HG03097 (cell line): ENCODE measurements around the gene TRAPPC12.

ENCODE experiments used
- ATAC-seq: cut with Tn5 transposase; IDR thresholded peaks from one replicate; pipeline ENCODE4 v1.9.1; 2021; ENCODE audit not compliant: unreplicated experiment, low FRiP score

TRAPPC12 gene

DNA sequence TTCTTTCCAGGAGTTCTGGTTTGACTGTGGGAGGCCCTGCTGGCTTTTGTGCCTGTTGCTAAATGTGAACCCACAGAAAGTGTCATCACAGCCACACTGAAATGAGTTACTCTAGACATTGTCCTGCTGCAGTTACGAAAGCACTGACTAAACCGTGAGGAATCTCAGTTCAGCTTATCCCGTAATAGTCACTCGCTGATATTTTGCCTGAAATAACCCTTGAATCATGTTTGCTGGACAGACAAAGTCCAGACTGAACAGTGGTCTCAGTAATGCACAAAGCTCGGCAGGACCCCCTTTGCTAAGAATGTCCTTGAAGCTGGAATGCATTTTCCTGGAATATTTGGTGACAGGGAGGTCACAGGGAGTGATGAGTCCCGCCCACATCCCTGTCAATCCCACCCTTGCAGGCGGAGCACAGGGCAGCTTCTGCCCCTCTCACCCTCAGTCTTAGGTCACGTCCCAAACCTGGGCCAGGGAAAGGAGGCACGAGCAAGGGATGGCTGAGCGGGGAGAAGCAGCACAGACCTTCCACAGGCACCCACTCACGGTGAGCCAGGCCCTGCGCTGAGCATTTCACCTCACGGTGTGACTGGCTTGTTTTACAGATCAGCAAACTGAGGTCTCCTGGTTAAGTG, 86.5 kb downstream of the TRAPPC12 start:
- ATAC-seq = no peak

DNA sequence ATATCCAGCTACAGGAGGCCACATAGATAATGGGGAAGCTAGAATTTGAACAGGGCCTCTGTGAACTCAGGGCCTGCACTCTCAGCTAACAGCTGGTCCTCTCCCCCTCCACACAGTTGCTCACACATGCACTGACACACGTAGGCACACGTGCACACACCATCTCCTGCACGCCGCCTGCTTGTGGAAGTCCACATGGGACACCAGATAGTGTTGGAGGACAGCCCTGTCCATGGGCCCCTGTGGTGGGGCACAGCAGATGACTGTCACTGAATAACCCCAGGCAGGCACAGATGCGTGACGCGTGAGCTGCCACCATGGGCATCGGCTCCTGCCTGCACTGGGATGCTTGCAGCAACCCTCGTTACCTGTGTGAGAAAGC, 87.0 kb downstream of the TRAPPC12 start:
- no peak for ATAC-seq

DNA sequence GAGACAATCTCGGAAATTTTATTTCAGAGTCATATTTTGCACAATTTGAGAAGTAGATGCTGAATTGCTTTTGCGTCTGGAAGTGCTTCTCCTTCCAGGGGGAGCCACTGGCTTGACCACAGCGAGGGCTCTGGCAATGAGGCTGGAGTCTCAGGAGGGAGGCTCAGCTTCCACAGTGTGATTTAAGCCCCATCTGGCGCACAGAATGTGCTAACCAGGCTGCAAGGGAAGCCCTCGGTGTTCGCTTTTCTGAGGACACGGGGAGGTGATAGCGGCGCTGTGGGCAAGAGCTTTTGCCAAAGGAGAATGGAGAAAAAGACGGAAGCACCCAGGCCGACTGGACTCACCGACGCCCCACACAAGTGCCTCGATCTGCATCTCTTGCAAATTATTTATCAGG, 87.5 kb downstream of the TRAPPC12 start:
- no peak for ATAC-seq

- no peak for ATAC-seq
Measured at GRCh38 chr2:3467654-3468053, 88.2 kb downstream of the TRAPPC12 start.

DNA sequence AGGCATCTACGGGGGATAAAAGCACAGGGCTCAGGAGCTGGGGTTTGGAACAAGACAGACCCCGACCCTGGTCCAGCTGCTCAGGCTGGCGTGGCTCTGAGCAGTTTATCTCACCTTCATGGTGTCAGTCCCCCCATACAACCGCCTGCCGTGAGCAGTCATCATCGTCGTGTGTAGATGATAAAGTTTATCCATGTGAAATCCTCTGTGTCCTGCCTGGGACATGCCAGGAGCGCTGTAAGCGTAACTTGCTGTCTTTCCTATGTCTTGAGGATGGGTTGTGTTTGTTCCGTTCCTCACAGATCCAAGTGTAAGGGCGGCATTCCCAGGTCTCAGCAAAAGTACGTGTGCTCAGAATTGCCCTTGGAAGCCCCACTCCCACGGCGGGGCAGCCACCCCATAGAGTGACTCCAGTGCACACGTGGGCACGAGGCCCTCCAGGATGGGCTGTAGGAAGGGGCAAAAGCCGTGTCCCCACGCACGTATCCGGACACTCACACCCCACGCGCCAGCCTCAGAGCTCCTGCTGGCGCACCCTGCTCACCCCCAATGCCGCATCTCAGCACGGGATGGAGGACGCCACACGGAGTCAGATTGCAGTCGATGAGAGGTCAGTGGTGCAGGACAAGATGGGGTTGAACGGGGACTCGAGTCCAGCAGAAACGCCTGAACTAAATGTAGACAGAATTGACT, 88.9 kb downstream of the TRAPPC12 start:
- no peak for ATAC-seq

- no peak for ATAC-seq
Measured at GRCh38 chr2:3469486-3469885, 90.0 kb downstream of the TRAPPC12 start.

DNA sequence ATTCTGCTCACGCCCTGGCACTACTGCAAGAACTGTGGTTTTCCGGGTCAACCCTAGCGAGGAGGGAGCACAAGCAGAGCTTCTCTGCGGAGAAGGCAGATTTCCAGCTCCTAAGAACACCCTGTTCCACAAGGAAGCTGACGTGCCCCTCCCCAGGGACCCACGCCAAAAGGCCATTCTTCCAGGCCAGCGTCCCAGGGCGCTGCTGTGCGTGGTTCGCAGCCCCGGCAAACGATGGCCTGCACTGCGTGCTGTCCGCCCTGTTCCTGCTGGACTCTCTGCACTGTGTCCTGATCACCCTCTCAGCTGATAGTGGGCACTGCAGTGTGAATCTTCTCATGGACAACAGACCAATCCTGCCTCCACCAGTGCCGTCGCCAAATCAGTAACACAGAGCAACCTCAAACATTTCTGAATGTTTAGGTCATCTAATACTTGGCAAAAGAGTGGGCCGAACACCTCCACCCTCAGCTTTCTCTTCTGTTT, 90.7 kb downstream of the TRAPPC12 start:
- no peak for ATAC-seq

GRCh38 chr2:3470856-3471737, 91.6 kb downstream of the TRAPPC12 start:
- ATAC-seq = no peak

GRCh38 chr2:3472296-3472695, 92.8 kb downstream of the TRAPPC12 start:
- ATAC-seq = no peak

DNA sequence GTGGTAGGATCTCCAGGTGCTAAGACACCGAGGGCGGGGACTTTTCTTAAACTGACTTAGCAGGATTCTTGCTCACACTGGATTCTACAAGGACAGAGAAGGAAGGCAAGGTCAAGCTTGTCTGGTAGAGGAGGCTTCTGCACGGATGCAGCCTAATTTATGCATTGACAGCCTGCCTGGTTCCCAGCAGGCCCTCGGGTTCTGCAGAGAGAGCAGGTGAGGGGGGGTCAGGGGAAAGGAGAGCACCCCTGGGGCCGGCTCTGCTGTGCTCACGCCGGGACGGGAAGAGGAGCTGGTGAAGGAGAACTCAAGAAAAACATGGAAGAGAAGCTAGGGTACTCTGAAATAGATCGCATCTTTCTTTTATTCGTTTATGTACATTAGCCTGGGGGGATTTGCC, 93.5 kb downstream of the TRAPPC12 start:
- no peak for ATAC-seq

- no peak for ATAC-seq
Measured at GRCh38 chr2:3475771-3476170, 96.3 kb downstream of the TRAPPC12 start.

DNA sequence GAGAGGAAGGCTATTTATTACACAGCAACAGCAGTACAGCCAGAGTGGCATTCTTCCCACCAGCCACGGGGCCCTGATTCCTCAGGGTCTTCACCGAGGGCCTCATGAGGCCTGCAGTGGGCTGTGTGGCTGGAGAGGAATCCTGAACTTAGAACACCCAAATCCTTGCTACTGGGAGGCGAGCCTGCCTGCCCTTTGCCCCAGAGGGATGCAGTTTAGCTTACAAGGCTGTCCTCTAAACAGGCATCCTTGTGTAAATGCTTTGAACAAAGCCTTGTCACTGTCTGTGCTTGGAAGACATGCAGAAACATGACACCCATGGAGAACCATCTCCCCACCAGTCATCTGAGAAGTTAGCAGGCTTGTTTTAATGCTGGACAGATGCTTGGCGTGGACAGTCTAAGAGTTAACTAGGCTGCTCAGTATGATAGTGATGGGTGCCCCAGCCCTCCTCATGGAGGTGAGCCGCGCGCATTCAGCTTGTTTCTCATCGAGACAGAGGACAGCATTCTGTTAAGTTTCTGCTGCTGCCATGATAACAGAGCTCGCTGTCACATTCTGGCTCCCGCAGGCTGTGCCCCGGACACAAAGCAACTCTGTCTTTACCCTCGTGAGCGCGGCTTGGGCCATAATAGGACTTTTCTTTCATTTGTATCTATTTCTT, 97.0 kb downstream of the TRAPPC12 start:
- ATAC-seq = no peak

- no peak for ATAC-seq
Measured at GRCh38 chr2:3476985-3477327, 97.5 kb downstream of the TRAPPC12 start.

GRCh38 chr2:3478846-3479385, 99.4 kb downstream of the TRAPPC12 start:
- no peak for ATAC-seq

DNA sequence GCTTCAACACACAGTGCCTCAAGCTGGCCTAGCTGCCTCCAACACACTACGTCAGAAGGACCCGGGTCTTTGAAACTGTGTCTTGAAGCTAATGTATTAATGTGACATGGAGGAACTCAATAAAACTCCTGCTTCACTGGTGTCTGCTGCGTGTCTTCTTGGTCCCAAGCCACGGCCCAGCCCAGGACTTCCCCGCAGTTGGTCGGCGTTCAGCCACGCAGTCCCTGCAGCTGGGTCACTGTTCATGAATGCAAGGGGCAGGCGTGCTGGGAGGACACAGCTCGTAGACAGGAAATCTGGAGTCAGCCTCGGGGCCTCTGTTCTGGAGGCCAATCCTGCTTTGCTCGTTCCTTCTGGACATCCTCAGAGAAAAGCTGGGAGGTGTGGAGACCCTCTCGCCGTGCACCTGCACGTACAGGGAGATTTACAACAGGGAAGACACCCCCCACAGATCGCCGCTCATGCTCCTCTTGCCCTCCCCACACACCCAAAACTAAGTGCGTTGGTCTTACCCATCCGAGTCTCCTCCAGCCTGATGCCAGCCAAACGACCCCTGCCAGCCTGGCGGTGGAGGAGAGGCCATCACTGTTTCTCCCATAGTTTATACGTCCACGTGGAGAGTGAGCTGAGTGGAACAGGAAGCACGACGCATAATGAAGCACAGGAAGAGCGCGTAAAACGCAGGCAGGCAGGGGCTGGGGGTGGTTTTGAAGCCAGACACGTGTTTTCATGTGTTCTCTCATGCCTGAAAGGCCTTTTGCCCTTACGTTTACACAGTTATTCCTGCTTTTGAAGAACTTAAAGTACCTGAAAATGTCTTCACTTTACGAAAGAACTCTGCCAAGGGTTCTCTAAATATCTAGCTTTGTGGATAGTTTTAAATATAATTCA, 100.2 kb downstream of the TRAPPC12 start:
- ATAC-seq = no peak

- ATAC-seq = no peak
Measured at GRCh38 chr2:3480352-3481010, 101.0 kb downstream of the TRAPPC12 start.

GRCh38 chr2:3481011-3481400, 101.5 kb downstream of the TRAPPC12 start:
- no peak for ATAC-seq

GRCh38 chr2:3481736-3482362, 102.4 kb downstream of the TRAPPC12 start:
- no peak for ATAC-seq

DNA sequence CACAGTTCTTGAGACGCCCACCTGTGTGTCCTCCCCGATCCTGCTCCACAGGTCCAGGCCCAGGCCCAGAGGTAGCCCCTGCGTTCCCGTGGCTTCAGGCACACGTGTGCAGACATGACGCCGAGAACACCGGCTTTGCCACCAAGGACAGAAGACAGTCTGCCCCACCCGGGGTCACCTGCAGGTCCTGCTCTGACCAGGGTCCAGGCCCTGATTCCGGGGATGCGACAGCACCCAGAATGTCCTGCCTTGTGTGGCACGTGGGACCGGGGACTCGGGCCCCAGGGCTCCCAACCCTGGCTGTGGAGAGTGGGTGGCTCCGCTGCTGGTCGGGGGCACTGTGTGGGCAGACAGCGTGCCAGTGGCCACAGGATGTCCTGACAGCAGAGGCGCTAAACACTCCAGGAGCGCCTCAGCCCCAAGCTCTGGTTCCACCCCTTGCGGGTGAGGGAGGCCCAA, 102.9 kb downstream of the TRAPPC12 start:
- ATAC-seq = no peak
